GM12873 (cell line): ENCODE data around the gene ZNF316.

ENCODE experiments used
- TF ChIP-seq, protein P1 (sequence below): IDR thresholded peaks from 2 replicates; pipeline ENCODE4 v1.5.1; 2012; ENCODE audit warnings: low read depth, mild to moderate bottlenecking, moderate library complexity, low read length, control low read depth; ENCODE audit not compliant: insufficient read depth; ENCODE audit errors: missing control alignments

ZNF316 gene

DNA sequence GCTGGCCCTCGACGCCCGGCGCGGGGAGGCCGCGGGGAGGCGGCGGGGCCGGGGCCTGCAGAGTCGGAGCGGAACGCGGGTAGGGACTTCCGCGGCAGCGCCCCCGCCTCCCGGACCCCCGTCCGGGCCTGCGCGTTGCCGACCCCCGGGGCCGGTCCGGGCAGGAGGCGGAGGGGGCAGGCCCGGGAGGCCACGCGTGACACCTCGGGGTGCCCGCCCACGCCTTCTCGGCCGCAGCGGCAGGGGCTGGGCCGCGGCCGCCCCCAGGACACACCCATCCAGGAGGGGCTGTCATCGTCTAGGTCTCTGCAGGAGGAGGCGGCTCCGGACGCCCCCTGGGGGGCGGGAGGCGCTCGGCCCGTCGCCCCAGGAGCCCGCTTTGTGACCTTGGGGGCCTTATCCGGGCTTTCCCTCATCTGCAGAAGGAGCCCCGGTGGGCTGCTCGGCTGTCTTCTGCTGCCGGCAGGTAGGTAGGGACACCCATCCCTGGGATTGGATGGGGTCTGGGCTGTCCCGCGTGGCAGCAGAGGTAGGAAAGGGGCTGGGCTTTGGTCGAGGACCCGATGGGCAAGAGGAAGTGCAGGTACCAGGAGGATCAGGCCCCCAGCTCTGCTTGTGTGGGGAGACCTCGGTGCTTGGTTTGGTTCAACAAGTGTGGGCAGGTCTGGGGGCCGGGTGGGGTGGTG, 569 bp downstream of the ZNF316 start:
- TF ChIP-seq, protein P1, sequence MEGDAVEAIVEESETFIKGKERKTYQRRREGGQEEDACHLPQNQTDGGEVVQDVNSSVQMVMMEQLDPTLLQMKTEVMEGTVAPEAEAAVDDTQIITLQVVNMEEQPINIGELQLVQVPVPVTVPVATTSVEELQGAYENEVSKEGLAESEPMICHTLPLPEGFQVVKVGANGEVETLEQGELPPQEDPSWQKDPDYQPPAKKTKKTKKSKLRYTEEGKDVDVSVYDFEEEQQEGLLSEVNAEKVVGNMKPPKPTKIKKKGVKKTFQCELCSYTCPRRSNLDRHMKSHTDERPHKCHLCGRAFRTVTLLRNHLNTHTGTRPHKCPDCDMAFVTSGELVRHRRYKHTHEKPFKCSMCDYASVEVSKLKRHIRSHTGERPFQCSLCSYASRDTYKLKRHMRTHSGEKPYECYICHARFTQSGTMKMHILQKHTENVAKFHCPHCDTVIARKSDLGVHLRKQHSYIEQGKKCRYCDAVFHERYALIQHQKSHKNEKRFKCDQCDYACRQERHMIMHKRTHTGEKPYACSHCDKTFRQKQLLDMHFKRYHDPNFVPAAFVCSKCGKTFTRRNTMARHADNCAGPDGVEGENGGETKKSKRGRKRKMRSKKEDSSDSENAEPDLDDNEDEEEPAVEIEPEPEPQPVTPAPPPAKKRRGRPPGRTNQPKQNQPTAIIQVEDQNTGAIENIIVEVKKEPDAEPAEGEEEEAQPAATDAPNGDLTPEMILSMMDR: peak; percentile 64

DNA sequence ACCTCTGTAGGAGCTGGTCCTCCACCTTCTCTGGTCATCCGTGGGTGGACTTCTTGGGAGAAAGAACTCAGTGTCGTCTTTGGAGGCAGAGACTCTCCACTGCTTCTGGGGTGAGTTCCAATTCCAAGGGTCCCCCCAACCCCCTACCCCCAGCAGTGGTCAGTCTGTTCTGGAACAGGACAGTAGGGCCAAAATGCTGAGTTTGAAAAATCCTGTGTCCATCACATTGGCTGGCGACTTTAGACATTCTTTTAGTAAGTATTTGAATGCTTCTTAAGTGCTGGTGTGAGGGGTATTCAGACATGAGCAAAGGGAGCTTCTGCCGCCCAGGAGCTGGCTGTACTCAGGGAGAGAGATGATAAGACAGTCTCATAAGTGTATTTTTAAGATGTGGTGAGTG, 1.9 kb downstream of the ZNF316 start:
- TF ChIP-seq, protein P1: no peak

DNA sequence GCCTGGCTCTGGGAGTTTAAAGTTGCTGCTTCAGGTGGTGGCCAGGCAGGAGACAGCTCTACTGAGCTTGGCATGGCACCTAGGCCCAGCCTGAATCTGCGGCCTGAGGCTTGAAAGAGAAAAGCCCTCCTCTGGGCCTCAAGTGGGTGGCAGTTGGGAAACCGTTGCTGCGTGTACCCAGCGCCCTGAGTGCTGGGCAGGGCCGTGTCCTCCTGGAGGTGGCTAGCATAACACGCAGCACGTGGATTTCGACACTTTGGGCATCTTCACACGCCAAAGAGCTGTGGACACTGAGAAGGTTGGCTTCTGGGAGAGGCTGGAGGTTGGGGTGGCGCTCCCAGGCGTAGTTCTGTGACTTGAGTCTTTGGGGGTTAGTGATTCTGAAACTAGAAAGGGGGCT, 2.5 kb downstream of the ZNF316 start:
- TF ChIP-seq, protein P1: no peak

DNA sequence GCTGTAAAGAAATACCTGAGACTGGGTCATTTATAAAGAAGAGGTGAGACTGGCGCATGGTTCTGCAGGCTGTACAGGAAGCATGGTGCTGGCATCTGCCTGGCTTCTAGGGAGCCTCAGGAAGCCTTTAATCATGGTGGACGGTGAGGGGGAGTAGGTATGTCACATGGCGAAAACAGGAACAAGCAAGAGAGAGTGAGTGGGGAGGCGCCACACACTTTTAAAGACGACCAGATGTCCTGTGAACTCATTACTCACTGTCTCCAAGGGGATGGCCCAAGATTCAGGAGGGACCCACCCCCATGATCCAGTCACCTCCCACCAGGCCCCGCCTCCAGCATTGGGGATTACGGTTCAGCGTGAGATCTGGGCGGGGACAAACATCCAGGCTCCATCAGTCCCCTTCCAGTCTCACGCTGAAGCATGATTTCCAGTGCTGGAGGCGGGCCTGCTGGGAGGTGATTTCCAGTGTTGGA, 3.2 kb downstream of the ZNF316 start:
- TF ChIP-seq, protein P1: no peak

DNA sequence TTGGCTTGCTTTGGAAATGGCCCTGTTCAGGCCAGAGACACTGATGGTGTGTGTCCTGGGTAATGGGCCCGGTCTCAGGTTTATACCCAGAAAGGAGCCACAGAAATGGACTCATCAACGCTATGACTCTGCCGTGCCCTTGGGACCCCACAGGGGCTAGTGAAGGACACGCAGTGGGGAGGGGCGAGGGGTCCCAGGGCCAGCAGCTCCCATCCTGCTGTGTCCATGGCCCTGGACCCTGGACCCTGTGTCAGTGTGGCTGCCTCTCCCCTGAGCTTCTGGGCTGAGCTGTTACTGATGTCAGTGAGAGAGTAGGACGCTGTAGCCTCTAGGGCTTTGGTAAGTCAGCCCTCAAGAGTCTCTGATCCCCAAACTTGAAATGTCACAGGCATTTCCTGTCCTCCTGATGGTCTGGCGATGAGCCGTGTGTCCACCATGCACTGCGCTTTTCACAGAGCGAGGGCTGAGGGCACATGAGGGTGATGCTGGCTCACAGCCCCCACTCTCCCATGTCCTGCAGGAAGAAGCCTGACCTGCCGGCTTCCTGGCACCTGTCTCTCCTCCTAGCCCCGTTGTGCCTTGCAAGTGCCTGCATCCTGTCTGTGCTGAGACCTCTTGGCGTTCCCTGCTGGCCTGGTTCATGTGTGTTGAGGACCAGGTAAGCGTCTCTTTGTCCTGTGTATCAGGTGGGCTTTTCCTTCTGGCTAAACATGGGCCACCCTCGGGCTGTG, 4.4 kb downstream of the ZNF316 start:
- TF ChIP-seq, protein P1: no peak

DNA sequence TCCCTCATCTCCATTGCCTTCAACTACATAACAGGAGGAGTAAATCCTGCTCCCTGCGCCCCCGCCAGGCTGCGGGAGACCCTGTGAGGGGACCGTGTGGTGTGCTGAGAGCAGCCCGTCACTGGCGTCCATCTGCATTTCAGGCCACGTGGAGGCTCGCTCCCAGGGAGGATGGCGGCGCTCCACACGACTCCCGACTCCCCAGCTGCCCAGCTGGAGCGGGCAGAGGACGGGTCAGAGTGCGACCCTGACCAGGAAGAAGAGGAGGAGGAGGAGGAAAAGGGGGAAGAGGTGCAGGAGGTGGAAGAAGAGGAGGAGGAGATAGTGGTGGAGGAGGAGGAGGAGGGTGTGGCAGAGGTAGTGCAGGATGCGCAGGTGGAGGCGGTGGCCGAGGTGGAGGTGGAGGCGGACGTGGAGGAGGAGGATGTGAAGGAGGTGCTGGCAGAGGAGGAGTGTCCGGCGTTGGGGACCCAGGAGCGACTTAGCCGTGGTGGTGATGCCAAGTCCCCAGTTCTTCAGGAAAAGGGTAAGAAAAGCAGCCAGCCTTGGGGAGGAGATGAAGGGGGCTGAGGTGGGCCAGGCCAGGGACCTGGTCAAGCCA, 5.2 kb downstream of the ZNF316 start:
- TF ChIP-seq, protein P1: no peak

DNA sequence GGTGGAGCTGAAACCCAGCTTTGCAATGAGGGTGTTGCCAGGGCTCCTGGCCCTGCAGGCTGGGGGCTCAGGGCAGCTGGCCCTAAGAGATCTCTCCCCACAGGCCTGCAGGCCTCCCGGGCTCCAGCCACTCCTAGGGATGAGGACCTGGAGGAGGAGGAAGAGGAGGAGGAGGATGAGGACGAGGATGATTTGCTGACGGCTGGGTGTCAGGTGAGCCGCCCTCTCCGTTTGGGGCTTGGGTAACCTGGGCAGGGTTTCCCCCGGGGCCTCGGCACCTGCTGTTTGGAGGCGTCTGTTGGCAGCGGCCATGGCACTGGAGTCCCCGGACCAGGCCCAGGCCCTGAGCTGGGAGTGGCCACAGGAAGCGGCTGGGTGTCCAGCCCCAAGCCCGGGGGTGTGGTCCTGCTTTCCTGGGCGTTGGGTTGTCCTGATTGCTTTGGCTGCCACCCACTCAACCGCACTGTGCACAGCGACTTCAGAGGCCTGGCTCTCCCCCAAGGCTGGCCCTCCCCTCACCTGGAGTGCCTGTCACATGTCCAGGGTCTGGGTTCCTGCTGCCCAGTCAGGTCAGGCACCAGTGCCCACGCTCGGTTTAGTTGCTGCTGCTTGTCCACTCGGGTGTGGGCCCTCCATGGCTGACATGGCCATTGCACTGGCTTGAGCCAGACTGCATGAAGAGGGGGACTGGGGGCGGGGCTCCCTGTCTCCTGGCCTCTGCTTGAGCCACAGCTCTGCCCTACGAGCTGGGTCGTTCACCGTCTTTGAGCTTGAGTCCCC, 5.9 kb downstream of the ZNF316 start:
- TF ChIP-seq, protein P1: no peak
